Measurements from ENCODE around the gene C2orf78.
"Not testable (repeated sequence)": the region's sequence is repeated elsewhere in the genome, so short reads cannot be mapped to it uniquely, and the experiment has no call there.

DNA sequence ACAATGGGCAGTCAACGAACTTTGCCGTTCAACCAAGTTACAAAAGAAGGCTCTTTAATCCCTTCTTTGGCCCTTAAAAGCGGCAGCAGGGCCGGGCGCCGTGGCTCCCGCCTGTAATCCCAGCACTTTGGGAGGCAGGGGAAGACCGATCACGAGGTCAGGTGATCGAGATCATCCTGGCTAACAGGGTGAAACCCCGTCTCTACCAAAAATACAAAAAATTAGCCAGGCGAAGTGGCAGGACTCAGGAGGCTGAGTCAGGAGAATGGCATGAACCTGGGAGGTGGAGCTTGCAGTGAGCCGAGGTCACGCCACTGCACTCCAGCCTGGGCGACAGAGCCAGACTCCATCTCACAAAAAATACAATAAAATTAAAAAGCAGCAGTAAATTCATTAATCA, 581 bp upstream of the C2orf78 start:
- TF ChIP-seq, protein P1, sequence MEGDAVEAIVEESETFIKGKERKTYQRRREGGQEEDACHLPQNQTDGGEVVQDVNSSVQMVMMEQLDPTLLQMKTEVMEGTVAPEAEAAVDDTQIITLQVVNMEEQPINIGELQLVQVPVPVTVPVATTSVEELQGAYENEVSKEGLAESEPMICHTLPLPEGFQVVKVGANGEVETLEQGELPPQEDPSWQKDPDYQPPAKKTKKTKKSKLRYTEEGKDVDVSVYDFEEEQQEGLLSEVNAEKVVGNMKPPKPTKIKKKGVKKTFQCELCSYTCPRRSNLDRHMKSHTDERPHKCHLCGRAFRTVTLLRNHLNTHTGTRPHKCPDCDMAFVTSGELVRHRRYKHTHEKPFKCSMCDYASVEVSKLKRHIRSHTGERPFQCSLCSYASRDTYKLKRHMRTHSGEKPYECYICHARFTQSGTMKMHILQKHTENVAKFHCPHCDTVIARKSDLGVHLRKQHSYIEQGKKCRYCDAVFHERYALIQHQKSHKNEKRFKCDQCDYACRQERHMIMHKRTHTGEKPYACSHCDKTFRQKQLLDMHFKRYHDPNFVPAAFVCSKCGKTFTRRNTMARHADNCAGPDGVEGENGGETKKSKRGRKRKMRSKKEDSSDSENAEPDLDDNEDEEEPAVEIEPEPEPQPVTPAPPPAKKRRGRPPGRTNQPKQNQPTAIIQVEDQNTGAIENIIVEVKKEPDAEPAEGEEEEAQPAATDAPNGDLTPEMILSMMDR (IDR thresholded peaks at IDR 0.05): not testable (repeated sequence)
- TF ChIP-seq POLR2A (IDR thresholded peaks at IDR 0.05): not testable (repeated sequence)

All from right lobe of liver (tissue), 4 donors.